Measurements from ENCODE around the gene RNF150. TPM values are rescaled to one million over a fixed set of nuclear protein-coding genes. Genes with fewer than 3 reads are reported as not detected.

The RNF150 gene
- total RNA-seq, 1 donor from 2014 or later = 0.13 TPM

DNA sequence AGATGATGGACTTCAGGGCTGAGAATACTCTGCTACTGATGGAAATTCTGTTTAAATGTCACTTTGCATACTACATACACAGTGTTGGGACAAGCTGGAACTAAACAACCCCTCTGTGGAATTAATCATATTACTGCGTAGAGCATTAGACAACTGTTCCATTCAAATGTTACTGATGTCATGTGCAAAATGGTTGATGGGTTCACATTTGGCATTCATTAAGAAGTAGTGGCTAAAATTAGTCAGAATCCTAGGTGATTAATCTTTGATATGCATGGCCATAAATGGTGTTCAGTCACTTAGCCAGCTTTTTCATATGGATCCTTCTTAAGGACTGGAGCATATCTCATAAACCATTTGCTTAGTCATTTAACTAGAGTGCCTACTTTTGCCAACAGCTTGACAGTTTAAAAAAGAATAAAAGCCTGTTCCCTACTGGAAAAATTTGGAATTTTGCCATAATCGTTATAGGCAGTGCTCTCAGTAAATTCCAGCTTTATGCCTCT is 105.2 kb downstream of the RNF150 start:
- no peak for DNase-seq (ENCODE audit: low read depth in 2 of 2)

DNA sequence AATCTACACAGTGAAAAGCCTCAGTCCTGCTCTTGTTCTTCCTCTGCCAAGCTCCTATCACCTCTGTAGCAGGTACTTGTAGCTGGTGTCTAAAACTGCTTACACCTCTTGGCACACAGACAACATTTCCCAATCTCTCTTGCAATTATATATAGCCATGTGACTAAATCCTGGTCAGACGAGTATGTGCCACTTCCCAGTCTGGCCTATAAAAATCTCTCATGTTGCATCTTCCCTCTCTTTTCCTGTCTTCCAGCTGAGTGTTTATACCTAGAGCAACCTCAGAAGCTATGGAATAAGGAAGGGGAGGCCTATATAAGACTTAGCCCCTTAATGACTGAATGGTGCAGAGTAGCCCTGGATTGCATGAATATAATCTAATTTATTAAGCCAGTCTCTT is 105.8 kb downstream of the RNF150 start:
- no peak for DNase-seq (ENCODE audit: low read depth in 2 of 2)

GRCh38 chr4:141026900-141027299 is 106.4 kb downstream of the RNF150 start:
- no peak for DNase-seq (ENCODE audit: low read depth in 2 of 2)

DNA sequence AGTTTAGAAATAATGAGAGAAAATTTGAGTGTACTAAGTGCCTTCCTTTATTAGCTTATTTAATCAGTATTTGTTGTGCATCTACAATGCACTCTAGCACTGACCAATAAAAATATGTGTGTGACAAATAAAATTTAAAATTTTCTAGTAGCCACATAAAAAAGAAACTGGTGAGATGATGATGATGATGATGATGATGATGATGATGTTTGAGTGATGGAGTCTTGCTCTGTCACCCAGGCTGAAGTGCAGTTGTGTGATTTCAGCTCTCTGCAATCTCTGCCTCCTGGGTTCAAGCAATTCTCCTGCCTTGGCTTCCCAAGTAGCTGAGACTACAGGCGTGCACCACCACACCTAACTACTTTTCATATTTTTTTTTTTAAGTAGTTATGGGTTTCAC is 110.2 kb downstream of the RNF150 start:
- DNase-seq (ENCODE audit: low read depth in 2 of 2) = no peak

- no peak for DNase-seq (ENCODE audit: low read depth in 2 of 2)
These were observed 111.1 kb downstream of the RNF150 start for GRCh38 chr4:141022111-141022695.

- DNase-seq (ENCODE audit: low read depth in 2 of 2) = no peak
These were observed 111.7 kb downstream of the RNF150 start for GRCh38 chr4:141021397-141022110.

DNA sequence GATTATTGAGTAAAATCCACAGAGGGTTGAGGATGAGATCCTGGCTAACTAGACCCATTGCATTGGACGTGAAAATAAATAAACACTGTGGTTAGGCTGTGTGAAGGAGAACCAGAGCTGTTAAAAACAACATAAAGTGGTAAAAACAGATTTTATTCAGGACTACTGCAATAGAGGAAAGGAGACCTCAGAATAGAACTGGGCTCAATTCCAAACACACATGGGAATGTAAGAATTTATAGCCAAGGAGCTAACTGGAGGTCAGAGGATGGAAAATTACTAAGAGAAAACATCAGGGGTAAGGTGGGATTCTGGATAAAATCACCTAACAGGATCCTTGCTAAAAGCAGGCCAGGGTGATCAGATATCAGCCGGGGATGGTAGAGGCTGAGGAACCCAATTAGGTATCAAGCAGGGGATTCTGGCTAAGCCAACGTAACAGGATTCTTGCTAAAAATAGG is 112.4 kb downstream of the RNF150 start:
- DNase-seq (ENCODE audit: low read depth in 2 of 2) = no peak

DNA sequence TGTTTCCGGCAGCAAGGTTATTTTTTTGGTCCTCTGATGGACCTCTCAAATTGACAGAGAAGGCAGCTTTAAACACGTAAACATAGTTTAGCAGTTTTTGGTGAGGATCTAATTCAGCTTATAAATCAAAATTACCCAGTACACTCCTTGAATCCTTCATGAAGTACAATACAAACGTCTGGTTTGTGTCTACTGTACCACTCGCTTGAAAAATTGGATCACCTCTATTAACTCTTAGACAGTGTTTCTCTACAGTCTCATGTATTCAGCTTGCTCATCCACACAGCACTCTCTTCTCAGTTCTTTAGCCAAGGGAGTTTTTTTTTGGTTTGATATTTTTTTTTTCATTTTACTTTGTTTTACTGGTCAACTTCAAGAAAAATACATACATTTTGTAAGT is 113.5 kb downstream of the RNF150 start:
- DNase-seq (ENCODE audit: low read depth in 2 of 2) = no peak

DNA sequence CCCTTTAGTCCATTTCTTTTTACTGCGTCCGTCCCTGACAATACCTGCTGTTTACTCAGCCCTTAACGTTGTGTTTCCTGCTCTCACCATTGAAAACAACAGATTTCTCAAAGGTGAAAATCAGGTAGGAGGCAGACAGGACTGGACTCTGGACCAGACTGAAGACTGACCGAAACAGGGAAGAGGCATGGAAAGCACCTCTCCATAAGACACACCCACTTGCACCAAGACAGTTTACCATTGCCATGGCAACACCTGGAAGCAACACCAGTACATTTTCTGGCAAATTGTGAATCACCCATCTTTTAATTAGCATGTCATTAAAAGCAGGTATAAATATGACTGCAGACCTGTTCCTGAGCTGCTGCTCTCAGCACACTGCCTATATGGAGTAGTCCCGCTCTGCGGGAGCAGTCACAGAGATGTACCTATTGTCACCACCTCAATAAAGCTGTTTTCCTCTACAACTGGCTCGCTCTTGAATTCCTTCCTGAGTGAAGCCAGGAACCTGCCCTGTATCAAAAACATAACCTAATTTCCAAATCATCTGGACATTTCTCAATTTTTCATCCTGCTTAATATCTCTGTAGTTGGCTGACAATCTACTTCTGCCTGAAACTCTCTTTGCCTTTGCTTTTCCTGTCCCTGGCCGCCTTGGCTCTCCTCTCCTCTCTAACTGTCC is 117.0 kb downstream of the RNF150 start:
- DNase-seq (ENCODE audit: low read depth in 2 of 2) = no peak

DNA sequence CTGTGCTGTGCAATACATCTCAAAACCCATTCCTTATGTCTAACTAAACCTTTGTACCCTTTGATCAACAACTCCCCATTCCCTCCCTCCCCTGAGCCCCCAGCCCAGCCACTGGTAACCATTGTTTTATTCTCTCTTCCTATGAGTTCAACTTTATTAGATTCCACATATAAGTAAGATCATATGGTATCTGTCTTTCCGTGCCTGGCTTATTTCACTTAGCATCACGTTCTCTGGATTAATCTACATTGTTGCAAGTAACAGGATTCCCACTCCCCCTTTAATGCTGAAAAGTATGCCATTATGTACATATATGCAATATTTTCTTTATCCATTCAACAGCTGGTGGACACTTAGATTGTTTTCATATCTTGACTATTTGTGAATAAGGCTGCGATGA is 119.4 kb downstream of the RNF150 start:
- no peak for DNase-seq (ENCODE audit: low read depth in 2 of 2)

DNA sequence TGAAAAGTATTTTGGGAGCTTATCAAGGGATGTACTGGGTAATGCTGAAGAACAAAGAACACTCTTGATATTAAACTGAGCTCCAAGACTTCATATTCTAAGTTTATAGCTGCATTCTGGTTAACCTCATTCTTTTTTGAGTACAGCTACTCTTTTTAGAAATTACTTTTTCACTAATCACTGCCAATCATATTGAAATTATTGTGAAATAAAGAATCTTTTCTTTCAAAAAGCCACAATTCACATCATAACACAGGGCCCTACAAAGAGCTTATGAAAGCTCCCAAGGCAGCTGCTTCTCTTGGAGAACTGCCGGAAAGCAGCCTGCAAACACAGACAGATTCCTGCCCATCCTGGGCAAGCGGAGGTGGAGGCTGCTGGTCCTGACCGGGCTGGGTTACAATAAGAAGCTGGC is 121.4 kb downstream of the RNF150 start:
- DNase-seq (ENCODE audit: low read depth in 2 of 2) = no peak

DNA sequence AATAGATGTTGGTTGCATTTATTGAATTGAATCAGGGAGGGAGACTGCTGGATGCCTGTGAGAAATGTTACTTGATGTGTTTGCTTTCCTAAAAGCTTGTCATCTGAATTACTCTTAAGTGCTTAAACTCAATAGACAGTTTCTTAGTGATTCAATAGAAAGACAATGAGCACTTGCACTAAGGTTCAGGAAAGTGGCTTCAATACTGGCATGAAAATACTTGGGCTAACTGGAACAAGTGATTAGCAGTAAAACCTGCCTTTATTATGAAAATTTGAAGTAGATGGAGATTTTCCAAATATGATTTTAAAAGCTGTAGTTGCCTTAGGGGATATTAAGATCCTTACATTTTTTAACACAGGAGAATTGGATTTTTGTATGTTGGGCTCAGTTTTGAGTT is 123.3 kb downstream of the RNF150 start:
- no peak for DNase-seq (ENCODE audit: low read depth in 2 of 2)

- no peak for DNase-seq (ENCODE audit: low read depth in 2 of 2)
These were observed 124.1 kb downstream of the RNF150 start for GRCh38 chr4:141009129-141009528.

DNA sequence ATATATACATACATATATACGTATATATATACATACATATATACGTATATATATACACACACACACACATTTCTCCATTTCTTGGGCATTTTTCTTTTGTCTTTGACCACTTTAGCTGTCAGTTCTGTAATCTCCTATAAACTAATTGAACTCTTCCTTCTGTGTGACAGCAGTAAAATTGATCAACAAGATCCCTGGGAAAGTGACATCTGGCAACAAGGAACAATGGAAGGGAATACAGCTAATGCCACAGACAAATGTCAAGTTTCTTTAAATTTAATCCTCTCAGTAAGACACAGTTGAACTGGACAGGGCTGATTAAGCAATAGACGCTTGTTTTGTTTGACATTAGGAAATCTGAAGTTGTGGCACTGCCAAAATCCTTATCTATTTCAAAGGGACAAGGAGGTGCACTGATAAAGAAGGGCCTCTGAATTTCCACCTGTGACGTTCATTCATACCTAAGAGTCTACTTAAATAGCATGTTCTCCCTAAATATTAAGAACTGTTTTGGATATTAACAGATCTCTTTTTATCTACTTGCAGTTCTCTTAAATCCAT is 126.9 kb downstream of the RNF150 start:
- no peak for DNase-seq (ENCODE audit: low read depth in 2 of 2)

GRCh38 chr4:141004823-141005222 is 128.4 kb downstream of the RNF150 start:
- DNase-seq (ENCODE audit: low read depth in 2 of 2) = no peak

- DNase-seq (ENCODE audit: low read depth in 2 of 2) = no peak
These were observed 130.1 kb downstream of the RNF150 start for GRCh38 chr4:141003193-141003592.

- DNase-seq (ENCODE audit: low read depth in 2 of 2) = no peak
These were observed 130.9 kb downstream of the RNF150 start for GRCh38 chr4:141002323-141002805.

- DNase-seq (ENCODE audit: low read depth in 2 of 2) = no peak
These were observed 136.5 kb downstream of the RNF150 start for GRCh38 chr4:140996766-140997165.

GRCh38 chr4:140995058-140995457 is 138.2 kb downstream of the RNF150 start:
- DNase-seq (ENCODE audit: low read depth in 2 of 2) = no peak

- DNase-seq (ENCODE audit: low read depth in 2 of 2) = no peak
These were observed 139.3 kb downstream of the RNF150 start for GRCh38 chr4:140994015-140994414.

GRCh38 chr4:140993370-140993769 is 139.9 kb downstream of the RNF150 start:
- DNase-seq (ENCODE audit: low read depth in 2 of 2) = no peak

- no peak for DNase-seq (ENCODE audit: low read depth in 2 of 2)
These were observed 143.3 kb downstream of the RNF150 start for GRCh38 chr4:140989944-140990343.

Data from dermis microvascular lymphatic vessel endothelial cell (primary cell).